PFSK-1 (cell line): Measurements from ENCODE around the gene GMDS.

ENCODE experiments used
- POLR2AphosphoS5 ChIP-seq: IDR thresholded peaks from 2 replicates; pipeline ENCODE4 v1.6.1; 2012; ENCODE audit warnings: low read depth, mild to moderate bottlenecking, control low read depth, low read length, moderate library complexity
- TAF1 ChIP-seq: IDR thresholded peaks from 2 replicates; pipeline ENCODE4 v1.6.1; 2012; ENCODE audit warnings: low read length, control low read depth, borderline replicate concordance; ENCODE audit not compliant: insufficient read depth
- TF ChIP-seq, protein P1 (sequence below), 2 experiments: IDR thresholded peaks; 2 replicates each; pipeline versions ENCODE4 v1.6.1 to v1.8.0; 2011 to 2012; ENCODE audit warnings: low read depth in 2 of 2, low read length in 2 of 2, control low read depth in 1 of 2, inconsistent platforms in 1 of 2, mild to moderate bottlenecking in 1 of 2, moderate library complexity in 1 of 2; ENCODE audit not compliant: insufficient read depth in 1 of 2

DNA sequence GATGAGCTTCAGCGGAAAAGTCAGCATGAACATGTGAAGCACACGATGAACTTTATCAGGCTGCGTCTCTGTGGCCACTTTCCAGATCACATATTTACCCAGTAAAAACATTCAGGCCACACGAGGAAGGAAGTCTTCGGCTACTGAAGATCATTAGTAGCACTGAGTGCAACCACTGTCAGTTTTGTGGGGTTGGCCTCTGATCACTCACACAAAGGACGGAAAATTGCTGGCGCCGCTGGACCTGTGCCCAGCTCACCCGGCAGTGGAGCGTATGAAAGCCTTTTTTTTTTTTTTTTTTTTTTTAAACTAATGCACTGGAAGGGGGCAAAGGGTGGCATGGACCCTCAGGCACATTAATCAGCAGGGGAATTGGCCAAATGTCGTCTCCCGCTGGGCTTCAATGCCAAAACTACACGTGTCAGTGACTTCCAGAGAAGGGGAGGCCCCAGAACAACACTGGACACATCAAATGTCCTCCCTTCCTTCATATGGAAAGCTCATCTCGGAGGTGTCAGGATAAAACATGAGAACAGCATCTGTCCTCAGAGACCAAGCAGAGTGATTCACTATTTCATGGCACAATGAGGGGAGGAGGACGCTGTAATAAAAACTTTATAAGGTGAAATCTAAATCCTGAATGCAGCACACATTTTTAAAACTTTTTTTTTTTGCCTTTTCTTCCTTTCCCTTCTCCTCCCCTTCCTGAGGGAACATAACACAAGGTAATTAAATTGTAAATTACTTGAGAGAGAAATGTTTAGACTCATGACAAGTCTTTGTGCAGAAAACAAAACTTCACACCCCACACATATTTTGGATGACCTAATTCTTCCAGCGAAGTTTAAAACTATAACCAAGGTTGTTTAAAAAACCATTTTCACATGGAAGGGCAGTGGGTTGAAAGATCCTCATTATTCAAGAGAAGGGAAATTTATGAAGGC lies 412.3 kb downstream of the GMDS start:
- TF ChIP-seq POLR2AphosphoS5: no peak
- TF ChIP-seq, protein P1, sequence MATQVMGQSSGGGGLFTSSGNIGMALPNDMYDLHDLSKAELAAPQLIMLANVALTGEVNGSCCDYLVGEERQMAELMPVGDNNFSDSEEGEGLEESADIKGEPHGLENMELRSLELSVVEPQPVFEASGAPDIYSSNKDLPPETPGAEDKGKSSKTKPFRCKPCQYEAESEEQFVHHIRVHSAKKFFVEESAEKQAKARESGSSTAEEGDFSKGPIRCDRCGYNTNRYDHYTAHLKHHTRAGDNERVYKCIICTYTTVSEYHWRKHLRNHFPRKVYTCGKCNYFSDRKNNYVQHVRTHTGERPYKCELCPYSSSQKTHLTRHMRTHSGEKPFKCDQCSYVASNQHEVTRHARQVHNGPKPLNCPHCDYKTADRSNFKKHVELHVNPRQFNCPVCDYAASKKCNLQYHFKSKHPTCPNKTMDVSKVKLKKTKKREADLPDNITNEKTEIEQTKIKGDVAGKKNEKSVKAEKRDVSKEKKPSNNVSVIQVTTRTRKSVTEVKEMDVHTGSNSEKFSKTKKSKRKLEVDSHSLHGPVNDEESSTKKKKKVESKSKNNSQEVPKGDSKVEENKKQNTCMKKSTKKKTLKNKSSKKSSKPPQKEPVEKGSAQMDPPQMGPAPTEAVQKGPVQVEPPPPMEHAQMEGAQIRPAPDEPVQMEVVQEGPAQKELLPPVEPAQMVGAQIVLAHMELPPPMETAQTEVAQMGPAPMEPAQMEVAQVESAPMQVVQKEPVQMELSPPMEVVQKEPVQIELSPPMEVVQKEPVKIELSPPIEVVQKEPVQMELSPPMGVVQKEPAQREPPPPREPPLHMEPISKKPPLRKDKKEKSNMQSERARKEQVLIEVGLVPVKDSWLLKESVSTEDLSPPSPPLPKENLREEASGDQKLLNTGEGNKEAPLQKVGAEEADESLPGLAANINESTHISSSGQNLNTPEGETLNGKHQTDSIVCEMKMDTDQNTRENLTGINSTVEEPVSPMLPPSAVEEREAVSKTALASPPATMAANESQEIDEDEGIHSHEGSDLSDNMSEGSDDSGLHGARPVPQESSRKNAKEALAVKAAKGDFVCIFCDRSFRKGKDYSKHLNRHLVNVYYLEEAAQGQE (IDR thresholded peaks at IDR 0.05; ENCODE audit: insufficient read depth in 1 of 2, low read depth in 2 of 2, low read length in 2 of 2): no peak
- no peak for TF ChIP-seq TAF1
